NCI-H774 (cell line): ENCODE data around the gene MYH7.

ENCODE experiments used
- DNase-seq: peaks from one replicate; lab custom pipeline; 2025; lab: John Stamatoyannopoulos, UW

Gene MYH7

DNA sequence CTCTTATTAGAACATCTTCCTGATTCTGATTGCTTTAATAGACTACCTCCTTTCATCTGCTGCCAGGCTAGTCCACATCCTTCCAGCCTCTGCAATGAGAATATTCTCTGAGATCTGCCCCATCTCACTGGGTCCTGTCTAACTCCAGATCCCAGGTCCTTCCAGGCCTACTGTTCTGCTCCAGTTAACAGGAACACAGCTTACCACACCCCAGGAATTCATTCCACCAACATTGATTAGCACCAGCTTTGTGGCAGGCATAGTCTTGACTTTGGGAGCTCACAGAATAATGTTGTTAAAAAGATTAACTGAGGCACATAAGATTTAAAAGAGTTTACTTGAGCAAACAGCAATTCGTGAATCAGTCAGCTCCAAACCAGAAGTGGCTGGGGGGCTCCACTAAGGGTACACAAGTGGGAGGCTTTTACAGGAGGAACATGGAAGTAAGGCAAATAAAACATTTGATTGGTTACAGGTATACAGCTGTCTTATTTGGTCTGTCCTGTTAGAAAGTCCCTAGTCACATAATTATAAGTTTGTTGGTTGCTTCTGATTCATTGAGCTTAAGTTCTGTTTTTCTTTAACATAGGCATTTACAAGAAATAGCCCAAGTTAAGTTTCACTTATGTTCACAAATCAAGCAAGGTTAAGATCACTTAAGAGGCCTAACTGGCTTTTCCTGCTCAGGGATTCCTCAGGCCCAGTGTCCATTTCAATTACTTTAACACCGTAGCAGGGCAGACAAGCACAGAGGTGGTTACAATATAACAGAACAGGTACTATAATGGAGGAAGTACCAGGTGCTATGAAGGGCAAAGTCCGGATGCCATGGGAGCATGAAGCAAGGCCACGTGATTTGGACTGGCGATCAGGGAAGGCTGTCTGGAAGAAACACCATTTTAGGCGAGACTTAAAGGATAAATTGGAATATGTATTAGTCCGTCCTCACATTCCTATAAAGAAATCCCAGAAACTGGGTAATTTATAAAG lies 12.2 kb upstream of the MYH7 start:
- no peak for DNase-seq

DNA sequence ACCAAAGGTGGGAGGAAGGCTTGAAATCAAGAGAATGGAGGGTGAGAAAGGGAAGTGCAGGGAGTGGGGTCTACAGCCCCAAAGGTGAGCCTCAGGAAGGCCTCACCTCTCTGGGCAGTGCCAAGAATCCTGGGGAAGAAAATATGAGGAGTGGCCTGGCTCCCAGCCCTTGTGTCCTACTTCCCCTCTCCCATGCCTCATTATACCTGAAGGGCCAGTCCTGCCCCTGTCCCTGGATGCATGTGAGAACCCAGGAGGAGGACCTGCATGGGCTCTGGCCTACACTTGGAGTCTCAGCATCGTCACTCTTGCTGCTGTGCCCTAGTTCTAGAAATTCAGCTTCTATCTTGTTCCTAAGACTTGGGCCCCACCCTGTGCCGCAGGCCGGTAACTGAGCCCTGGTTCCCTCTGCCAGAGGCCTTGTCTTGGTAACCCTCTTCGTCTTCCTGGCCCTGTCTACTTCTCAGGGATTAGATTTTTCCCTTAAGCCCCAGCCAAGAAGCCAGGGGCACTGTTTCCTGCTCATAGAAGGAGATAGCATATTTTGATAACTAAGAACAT lies 10.9 kb upstream of the MYH7 start:
- DNase-seq, result no peak

DNA sequence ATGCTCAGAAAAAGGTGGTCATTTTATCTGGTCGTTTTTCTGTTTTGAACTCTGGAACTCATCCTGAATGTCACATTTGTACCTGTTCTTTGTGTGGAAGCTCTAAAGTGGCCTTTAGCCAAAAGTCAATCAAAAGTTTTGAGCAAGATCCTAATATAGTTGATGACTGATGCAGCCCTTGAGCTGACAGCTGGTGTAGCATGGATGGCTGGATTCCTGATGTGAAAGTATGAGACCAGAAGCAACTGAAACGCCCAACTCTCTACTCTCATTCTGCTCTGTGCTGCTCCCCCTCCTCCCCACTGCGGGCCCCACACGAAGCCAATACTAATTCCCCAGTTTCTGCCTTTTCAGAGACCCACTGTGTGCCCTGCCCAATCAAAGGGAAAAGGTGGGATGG lies 10.3 kb upstream of the MYH7 start:
- DNase-seq, result no peak

DNA sequence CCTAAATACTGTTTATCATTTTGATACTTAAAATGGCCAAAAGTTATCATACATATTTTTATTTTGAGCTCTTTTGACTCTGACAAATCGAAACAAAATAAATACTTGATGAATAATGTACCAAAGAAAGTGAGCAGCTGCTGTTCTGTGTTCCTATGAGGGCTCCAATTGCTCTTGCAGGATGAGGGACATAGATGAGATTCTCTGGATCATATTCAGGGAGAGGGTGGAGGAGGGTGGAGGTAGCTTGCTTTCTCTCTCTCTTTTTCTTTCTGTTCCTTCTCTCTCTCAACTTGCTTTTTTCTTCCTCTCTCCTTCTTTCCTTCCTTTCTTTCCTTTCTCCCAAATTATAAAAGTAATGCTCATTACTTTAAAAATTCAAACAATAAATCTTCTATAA lies 8.9 kb upstream of the MYH7 start:
- no peak for DNase-seq

- no peak for DNase-seq
Observed at GRCh38 chr14:23443881-23444280, 8.4 kb upstream of the MYH7 start.

DNA sequence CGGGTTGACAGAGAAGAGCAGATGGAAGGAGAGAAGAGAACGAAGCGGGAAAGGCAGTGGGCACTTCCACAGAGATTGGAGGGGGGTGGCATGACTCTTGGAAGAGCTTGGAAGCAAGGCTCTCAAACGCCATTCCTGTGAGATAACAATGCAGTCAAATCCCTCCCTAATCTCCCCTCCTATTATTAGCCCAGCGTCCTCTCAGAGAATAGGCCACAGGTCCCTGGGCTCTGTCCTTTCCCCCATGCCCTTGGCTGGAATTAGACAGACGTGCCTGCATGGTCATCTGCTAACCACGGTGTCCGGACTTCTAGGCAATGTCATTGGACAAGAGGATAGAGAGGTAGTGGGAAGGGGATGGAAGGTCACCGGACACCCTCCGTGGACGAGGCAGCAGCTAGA lies 8.0 kb upstream of the MYH7 start:
- no peak for DNase-seq

- no peak for DNase-seq
Observed at GRCh38 chr14:23442721-23443356, 7.4 kb upstream of the MYH7 start.

DNA sequence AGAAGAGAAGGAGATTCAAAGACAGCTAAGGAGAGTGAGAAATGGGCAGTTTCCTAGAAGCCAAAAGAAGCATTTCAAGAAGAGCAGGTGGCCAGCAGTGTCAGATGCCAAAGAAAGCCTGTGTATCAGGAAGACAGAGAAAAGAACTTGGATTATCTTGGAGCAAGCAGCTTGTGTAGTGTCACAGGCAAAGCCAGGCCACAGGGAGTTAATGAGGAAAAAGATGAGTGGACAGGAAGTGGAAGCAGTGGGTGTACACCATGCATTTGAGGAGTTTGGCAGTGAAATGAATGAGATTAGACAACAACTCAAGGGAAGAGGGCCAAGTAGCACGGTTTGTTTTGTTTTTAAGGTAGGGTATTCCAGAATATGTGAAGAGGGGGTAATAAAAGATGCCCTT lies 5.6 kb upstream of the MYH7 start:
- DNase-seq, result no peak

DNA sequence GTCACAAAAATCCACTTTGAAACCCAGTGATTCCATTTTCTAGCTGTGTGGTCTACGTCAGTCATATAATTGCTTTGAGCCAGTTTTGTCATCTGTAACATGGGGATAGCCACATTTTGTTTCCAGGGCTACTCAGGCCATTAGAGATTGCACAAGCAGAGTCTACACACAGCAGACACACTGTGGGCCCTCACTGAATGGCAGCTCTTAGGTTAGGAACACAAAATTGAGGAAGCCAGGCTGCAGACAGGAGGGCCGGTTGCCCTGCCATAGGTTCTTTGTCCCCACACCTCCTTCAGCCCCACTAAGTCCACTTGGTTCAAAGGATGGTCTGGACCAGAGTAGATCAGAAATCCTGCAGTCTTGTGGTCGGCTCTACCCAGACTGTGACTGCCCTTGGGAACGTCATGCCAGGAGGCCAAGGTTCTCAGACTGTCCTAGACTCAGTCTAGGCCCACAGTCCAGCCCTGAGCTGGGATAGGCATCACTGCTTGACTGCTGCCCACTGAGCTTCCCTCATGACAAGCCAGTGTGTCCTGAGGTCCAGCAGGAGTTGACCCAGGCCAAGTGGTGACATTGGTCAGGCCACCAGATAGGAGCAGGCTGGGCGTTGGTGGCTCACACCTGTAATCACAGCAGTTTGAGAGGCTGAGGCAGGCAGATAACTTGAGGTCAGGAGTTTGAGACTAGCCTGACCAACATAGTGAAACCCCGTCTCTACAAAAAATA lies 3.8 kb upstream of the MYH7 start:
- no peak for DNase-seq

GRCh38 chr14:23438101-23438971 lies 2.9 kb upstream of the MYH7 start:
- DNase-seq, result no peak

GRCh38 chr14:23437133-23438100 lies 2.0 kb upstream of the MYH7 start:
- DNase-seq, result no peak

DNA sequence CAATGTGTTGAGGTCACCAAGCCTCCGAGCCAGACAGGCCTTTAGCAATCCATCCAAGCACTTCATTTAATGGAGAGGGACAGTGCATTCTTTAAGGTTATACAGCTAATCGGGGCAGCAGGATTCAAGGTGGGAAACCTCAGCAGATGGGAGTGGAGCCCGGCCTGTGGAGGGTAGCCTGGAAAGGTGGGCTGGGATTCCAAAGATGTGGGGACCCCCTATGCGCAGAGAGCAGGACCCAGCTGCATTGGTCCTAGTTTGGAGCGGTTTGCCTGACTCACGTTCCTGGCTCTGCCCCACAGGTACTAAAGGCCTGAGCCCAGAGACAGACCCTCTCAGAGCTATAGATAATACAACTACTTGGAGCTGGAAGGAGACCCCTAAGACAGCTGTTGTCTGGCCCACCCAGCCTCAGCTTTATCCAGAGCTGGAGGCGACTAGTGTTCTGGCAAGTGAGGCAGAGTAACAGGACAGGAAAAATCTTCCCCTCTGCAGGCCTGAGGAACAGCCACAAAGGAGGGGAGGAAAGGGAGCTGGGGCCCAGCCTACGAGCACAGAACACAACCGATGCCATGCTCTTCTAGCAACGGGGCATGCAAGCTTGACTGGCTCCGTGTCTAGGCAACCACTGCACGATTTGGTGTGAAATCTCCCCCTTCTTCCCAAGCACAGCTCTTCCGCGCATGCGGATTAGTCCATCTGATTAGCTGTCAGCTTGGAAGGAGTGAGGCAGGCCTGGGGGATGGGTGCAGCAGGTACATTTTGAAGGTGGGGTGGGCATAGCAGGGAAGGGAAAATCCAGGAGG lies 1.1 kb upstream of the MYH7 start:
- DNase-seq, result no peak

DNA sequence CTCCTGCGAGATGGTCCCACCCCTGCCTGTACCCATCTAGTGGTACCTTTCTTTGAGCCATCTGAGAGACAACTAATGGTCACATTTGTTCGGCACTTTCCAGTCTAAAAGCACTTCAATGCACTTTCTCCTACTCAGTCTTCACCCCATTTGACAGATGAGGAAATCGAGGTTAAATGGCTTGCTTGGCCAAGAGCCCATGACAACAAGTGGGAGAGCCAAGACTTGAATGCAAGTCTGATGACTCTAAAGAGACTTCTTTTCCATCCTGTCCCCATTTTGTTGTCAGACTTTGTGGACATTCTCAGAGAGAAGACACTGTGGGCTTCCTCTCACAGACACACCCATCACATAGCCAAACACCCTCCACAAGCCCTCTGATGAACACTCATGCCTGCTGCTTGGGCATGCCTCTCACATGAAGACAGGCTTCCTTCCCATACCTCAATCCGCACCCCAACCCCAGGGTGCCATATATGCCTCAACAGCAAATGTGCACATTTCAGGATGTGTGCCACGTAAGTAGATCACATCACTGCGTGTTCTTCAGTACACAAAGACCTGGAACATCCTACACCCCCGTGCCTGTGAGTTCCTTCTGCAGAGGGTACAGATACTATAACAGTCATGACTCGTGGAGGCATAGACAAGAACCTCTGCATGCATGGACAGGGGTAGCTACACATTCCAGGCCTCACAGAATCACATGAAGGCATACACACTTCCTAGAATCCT lies 805 bp downstream of the MYH7 start:
- DNase-seq, result no peak

- no peak for DNase-seq
Observed at GRCh38 chr14:23433457-23433856, 2.0 kb downstream of the MYH7 start.

- no peak for DNase-seq
Observed at GRCh38 chr14:23432946-23433345, 2.5 kb downstream of the MYH7 start.

- DNase-seq, result no peak
Observed at GRCh38 chr14:23432102-23432925, 3.1 kb downstream of the MYH7 start.

DNA sequence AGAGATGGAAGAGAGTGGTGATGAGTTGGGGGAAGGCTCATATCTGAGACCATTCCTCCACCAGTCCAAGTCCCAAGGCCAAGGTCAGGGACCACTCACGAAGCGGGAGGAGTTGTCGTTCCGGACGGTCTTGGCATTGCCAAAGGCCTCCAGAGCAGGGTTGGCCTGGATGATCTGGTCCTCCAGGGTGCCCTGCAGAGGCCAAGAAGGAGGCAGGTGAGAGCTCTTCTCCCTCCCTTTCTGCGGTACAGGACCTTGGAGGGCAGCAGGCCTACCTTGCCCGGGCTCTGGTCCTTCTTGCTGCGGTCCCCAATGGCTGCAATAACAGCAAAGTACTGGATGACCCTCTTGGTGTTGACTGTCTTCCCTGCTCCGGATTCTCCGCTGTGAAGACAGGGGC lies 4.0 kb downstream of the MYH7 start:
- DNase-seq, result no peak

DNA sequence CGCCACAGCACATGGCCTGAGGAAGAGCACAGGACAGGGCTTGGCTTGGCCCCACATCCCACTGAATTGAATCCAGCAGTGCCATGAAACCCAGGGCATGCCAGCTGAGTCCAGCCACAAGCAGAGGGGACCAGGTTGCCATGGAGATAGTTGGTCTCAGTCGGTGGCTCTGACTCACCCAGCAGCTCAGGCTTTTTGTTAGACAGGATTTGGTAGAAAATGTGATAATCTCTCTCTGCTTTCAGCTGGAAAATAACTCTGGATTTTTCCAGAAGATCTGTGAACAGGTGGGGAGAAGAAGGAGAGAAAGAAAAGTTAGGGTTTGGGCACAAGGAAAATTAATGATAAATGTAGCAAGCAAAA lies 4.8 kb downstream of the MYH7 start:
- DNase-seq, result no peak
